ENCODE results near the gene ZNF629. TPM values are rescaled to one million over a fixed set of nuclear protein-coding genes. Genes with fewer than 3 reads are reported as not detected.
A peak's percentile ranks its signal among the peaks of the same experiment; 100 is the strongest.

Gene ZNF629
- total and polyA plus RNA-seq, 2 donors (not counting 1 experiment from before 2014, with no cell fraction given) = 5.8 to 7.3 TPM

DNA sequence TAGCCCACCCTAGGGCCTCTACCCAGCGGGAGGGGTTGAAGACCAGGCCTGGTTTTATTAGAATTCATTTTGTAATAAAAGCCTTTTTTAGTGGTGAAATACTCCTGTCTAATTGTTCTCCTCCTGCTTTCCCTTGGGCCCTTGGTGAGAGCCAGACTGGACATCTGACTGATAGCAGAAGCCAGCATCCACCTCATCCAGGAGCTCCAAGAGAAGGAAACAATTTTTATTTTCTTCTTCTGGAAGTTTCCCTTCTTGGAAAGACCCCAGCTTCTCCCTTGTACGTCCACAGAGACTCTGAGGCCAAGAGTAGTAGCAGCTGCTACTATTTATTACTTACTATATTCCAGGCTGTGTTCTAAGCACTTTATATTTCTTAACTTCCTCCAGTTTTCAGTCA is 42.8 kb downstream of the ZNF629 start:
- Histone ChIP-seq H3K27ac (ENCODE audit: insufficient read depth, low read length) (no peak overlapping the region), H3K9me3 (ENCODE audit: control insufficient read depth, insufficient read depth, low read depth, low read length) (no peaks in the 10 kb centered on the region), H3K9ac (ENCODE audit: insufficient read depth, low read length) (no peak overlapping the region), H3K36me3 (ENCODE audit: control insufficient read depth, insufficient read depth, low read length) (peaks cover 15% of the 10 kb centered on the region), H3K27me3 (ENCODE audit: control insufficient read depth, insufficient read depth, low read length) (no peaks in the 10 kb centered on the region), H3K4me1 (ENCODE audit: control insufficient read depth, extremely low read depth, insufficient read depth, low read length) (peaks cover 27% of the 10 kb centered on the region), H3K4me3 (replicated peaks in 1 of 4; ENCODE audit: control extremely low read depth in 1 of 4, insufficient read depth in 1 of 4, low read depth in 3 of 4, low read length in 4 of 4) (no peak overlapping the region), H4K20me1 (ENCODE audit: control insufficient read depth, extremely low read depth, insufficient read depth, low read length) (no peaks in the 10 kb centered on the region), H3K79me2 (ENCODE audit: control insufficient read depth, insufficient read depth, low read length) (peaks cover 4% of the 10 kb centered on the region), H2AFZ (ENCODE audit: low read length) (no peak overlapping the region), H3K4me2 (ENCODE audit: extremely low read depth, insufficient read depth, low read length) (no peak overlapping the region)
- DNase-seq (ENCODE audit: low read depth in 2 of 2) = no peak
- no peak for TF ChIP-seq CTCF (conservative IDR thresholded peaks at IDR 0.05 in 1 of 2, IDR thresholded peaks at IDR 0.05 in 1 of 2; ENCODE audit: low read depth in 1 of 2, low read length in 2 of 2)
- no peak for TF ChIP-seq EZH2 (IDR thresholded peaks at IDR 0.05; ENCODE audit: low read length, missing control alignments)

GRCh38 chr16:30743716-30744115 is 43.3 kb downstream of the ZNF629 start:
- H3K9me3 ChIP-seq (ENCODE audit: control insufficient read depth, insufficient read depth, low read depth, low read length) = no peaks in the 10 kb centered on the region
- no peak overlapping the region for H2AFZ ChIP-seq (ENCODE audit: low read length)
- no peaks in the 10 kb centered on the region for H4K20me1 ChIP-seq (ENCODE audit: control insufficient read depth, extremely low read depth, insufficient read depth, low read length)
- H3K4me2 ChIP-seq (ENCODE audit: extremely low read depth, insufficient read depth, low read length) = no peak overlapping the region
- no peaks in the 10 kb centered on the region for H3K27me3 ChIP-seq (ENCODE audit: control insufficient read depth, insufficient read depth, low read length)
- TF ChIP-seq EZH2 (IDR thresholded peaks at IDR 0.05; ENCODE audit: low read length, missing control alignments) (no peak), CTCF (conservative IDR thresholded peaks at IDR 0.05 in 1 of 2, IDR thresholded peaks at IDR 0.05 in 1 of 2; ENCODE audit: low read depth in 1 of 2, low read length in 2 of 2) (no peak)
- H3K4me1 ChIP-seq (ENCODE audit: control insufficient read depth, extremely low read depth, insufficient read depth, low read length) = peaks cover 27% of the 10 kb centered on the region
- no peak overlapping the region for H3K4me3 ChIP-seq (replicated peaks in 1 of 4; ENCODE audit: control extremely low read depth in 1 of 4, insufficient read depth in 1 of 4, low read depth in 3 of 4, low read length in 4 of 4)
- no peak overlapping the region for H3K27ac ChIP-seq (ENCODE audit: insufficient read depth, low read length)
- no peak for DNase-seq (ENCODE audit: low read depth in 2 of 2)
- H3K9ac ChIP-seq (ENCODE audit: insufficient read depth, low read length) = no peak overlapping the region
- peaks cover 17% of the 10 kb centered on the region for H3K36me3 ChIP-seq (ENCODE audit: control insufficient read depth, insufficient read depth, low read length)
- peaks cover 2% of the 10 kb centered on the region for H3K79me2 ChIP-seq (ENCODE audit: control insufficient read depth, insufficient read depth, low read length)

GRCh38 chr16:30741461-30741914 is 45.5 kb downstream of the ZNF629 start:
- H3K4me1 ChIP-seq (ENCODE audit: control insufficient read depth, extremely low read depth, insufficient read depth, low read length) = peaks cover 22% of the 10 kb centered on the region
- H3K9me3 ChIP-seq (ENCODE audit: control insufficient read depth, insufficient read depth, low read depth, low read length) = no peaks in the 10 kb centered on the region
- no peak overlapping the region for H2AFZ ChIP-seq (ENCODE audit: low read length)
- DNase-seq (ENCODE audit: low read depth in 2 of 2) = peak; percentile 50 to 91
- no peak overlapping the region for H3K9ac ChIP-seq (ENCODE audit: insufficient read depth, low read length)
- H4K20me1 ChIP-seq (ENCODE audit: control insufficient read depth, extremely low read depth, insufficient read depth, low read length) = no peaks in the 10 kb centered on the region
- TF ChIP-seq CTCF (conservative IDR thresholded peaks at IDR 0.05 in 1 of 2, IDR thresholded peaks at IDR 0.05 in 1 of 2; ENCODE audit: low read depth in 1 of 2, low read length in 2 of 2) = no peak
- no peak for TF ChIP-seq EZH2 (IDR thresholded peaks at IDR 0.05; ENCODE audit: low read length, missing control alignments)
- H3K27ac ChIP-seq (ENCODE audit: insufficient read depth, low read length) = peak overlapping the region; percentile 65
- peak overlapping the region; percentile 5 for H3K4me2 ChIP-seq (ENCODE audit: extremely low read depth, insufficient read depth, low read length)
- H3K4me3 ChIP-seq (replicated peaks in 1 of 4; ENCODE audit: control extremely low read depth in 1 of 4, insufficient read depth in 1 of 4, low read depth in 3 of 4, low read length in 4 of 4) = no peak overlapping the region
- H3K79me2 ChIP-seq (ENCODE audit: control insufficient read depth, insufficient read depth, low read length) = no peaks in the 10 kb centered on the region
- peaks cover 32% of the 10 kb centered on the region for H3K36me3 ChIP-seq (ENCODE audit: control insufficient read depth, insufficient read depth, low read length)
- H3K27me3 ChIP-seq (ENCODE audit: control insufficient read depth, insufficient read depth, low read length) = no peaks in the 10 kb centered on the region
